Stomach (tissue), 9 donors: ENCODE results near the gene DCLRE1C. TPM values are rescaled to one million over a fixed set of nuclear protein-coding genes. Genes with fewer than 3 reads are reported as not detected.
"Not testable (repeated sequence)": the region's sequence is repeated elsewhere in the genome, so short reads cannot be mapped to it uniquely, and the experiment has no call there.

ENCODE experiments used
- DNase-seq, 2 donors: peaks; one replicate each; pipeline versions ENCODE4 v3.0.0 to v3.0.0-alpha.2; 2013 to 2019
- H3K27ac ChIP-seq, 5 donors: fragments of 200-600 bp in 4 of 5; sonication (generic) in 4 of 5; one replicate each; pipeline ENCODE4 v1.5.1; 2013 to 2019; ENCODE audit warnings: mild to moderate bottlenecking in 1 of 5, moderate library complexity in 1 of 5
- H3K27me3 ChIP-seq, 3 donors: fragments of 200-600 bp; sonication (generic); one replicate each; pipeline ENCODE4 v1.5.1; 2017 to 2019; ENCODE audit warnings: mixed run types in 1 of 3
- H3K36me3 ChIP-seq, 4 donors: fragments of 200-600 bp; sonication (generic); 1 replicate in 3 of 4; 2 replicates in 1 of 4; pipeline ENCODE4 v1.5.1; 2016 to 2019
- H3K4me1 ChIP-seq, 4 donors: fragments of 200-600 bp; sonication (generic); one replicate each; pipeline ENCODE4 v1.5.1; 2016 to 2019
- H3K4me3 ChIP-seq, 4 donors: fragments of 200-600 bp; sonication (generic) in 3 of 4; one replicate each; pipeline ENCODE4 v1.5.1; 2016 to 2019; ENCODE audit warnings: mild to moderate bottlenecking in 1 of 4
- H3K9me3 ChIP-seq, 4 donors: fragments of 200-600 bp; sonication (generic); one replicate each; pipeline ENCODE4 v1.5.1; 2016 to 2019
- EP300 ChIP-seq: sonication (generic); formaldehyde crosslinking; IDR thresholded peaks from one replicate; pipeline ENCODE4 v1.6.1; 2017; ENCODE audit warnings: antibody characterized with exemption
- POLR2A ChIP-seq, 4 donors: fragments of 450-650 bp; IDR thresholded peaks; one replicate each; pipeline ENCODE4 v1.6.1; 2016; ENCODE audit warnings: antibody characterized with exemption in 4 of 4, control low read depth in 2 of 4, mild to moderate bottlenecking in 1 of 4, moderate library complexity in 1 of 4
- POLR2AphosphoS5 ChIP-seq, 3 donors: sonication (generic); formaldehyde crosslinking; IDR thresholded peaks; one replicate each; pipeline ENCODE4 v1.6.1; 2016; ENCODE audit warnings: antibody characterized with exemption in 3 of 3
- WGBS, 5 donors: extraction: QIAGEN DNeasy Blood & Tissue Kit in 3 of 5; methylation state at CpG; one replicate each; pipeline versions ENCODE4 v1.1.5 to v1.1.7; 2013 to 2018; 5-methylcytosine and 5-hydroxymethylcytosine counted together
- intact Hi-C: fragments of 100-400 bp; cut with DNase I; formaldehyde crosslinking; loops from one replicate; pipeline ENCODE4 v1.15.1; 2023; ENCODE audit warnings: low total_unique reads
- polyA plus RNA-seq, 3 donors: library from polyadenylated mRNA; stranded (reverse); fragments of 200-250 nt; gene quantifications; one replicate each; pipeline ENCODE4 v1.2.3, GENCODE V29; 2013
- total RNA-seq, 5 donors: library from RNA; depleted of rRNA; stranded (reverse); fragments of >200 nt; gene quantifications; one replicate each; pipeline versions ENCODE4 v1.1.0 to v1.2.3, GENCODE V29; 2014 to 2016
- TF ChIP-seq, protein P1 (sequence below), 7 experiments: fragments of 450-650 bp in 4 of 7; fragments of 200-600 bp in 3 of 7; sonication (generic) in 3 of 7; IDR thresholded peaks; one replicate each; pipeline ENCODE4 v1.5.1; 2016 to 2019; ENCODE audit warnings: antibody characterized with exemption in 7 of 7, control low read depth in 2 of 7, mild to moderate bottlenecking in 1 of 7
- donor health status: healthy with polysubstance abuse.
- donor health status: Bipolar disorder and iron deficiency.
- donor health status: healthy.

The DCLRE1C gene
- total and polyA plus RNA-seq, 8 donors, result 3.1 to 27.4 (median 7.7) TPM

- DNase-seq, result no peak
- peaks cover 42 to 81% (median 78%) of the 10 kb centered on the region in 4 donors for H3K36me3 ChIP-seq
- no peak overlapping the region for H3K27ac ChIP-seq
- peaks cover 0 to 5% (median 0%) of the 10 kb centered on the region in 4 donors for H3K4me1 ChIP-seq
- H3K9me3 ChIP-seq, result no peaks in the 10 kb centered on the region
- H3K27me3 ChIP-seq, result no peaks in the 10 kb centered on the region
- TF ChIP-seq POLR2A (IDR thresholded peaks at IDR 0.05) (no peak), EP300 (no peak), POLR2AphosphoS5 (IDR thresholded peaks at IDR 0.05) (no peak)
- TF ChIP-seq, protein P1, sequence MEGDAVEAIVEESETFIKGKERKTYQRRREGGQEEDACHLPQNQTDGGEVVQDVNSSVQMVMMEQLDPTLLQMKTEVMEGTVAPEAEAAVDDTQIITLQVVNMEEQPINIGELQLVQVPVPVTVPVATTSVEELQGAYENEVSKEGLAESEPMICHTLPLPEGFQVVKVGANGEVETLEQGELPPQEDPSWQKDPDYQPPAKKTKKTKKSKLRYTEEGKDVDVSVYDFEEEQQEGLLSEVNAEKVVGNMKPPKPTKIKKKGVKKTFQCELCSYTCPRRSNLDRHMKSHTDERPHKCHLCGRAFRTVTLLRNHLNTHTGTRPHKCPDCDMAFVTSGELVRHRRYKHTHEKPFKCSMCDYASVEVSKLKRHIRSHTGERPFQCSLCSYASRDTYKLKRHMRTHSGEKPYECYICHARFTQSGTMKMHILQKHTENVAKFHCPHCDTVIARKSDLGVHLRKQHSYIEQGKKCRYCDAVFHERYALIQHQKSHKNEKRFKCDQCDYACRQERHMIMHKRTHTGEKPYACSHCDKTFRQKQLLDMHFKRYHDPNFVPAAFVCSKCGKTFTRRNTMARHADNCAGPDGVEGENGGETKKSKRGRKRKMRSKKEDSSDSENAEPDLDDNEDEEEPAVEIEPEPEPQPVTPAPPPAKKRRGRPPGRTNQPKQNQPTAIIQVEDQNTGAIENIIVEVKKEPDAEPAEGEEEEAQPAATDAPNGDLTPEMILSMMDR (IDR thresholded peaks at IDR 0.05), result no peak
- H3K4me3 ChIP-seq, result no peak overlapping the region
- intact Hi-C loops, result no loop called here
- WGBS, 5 donors, result 95 to 96% (median 96%) methylated on average over 5 of the region's 5 CpGs
Measured at GRCh38 chr10:14945108-14945507, 8.8 kb downstream of the DCLRE1C start.

DNA sequence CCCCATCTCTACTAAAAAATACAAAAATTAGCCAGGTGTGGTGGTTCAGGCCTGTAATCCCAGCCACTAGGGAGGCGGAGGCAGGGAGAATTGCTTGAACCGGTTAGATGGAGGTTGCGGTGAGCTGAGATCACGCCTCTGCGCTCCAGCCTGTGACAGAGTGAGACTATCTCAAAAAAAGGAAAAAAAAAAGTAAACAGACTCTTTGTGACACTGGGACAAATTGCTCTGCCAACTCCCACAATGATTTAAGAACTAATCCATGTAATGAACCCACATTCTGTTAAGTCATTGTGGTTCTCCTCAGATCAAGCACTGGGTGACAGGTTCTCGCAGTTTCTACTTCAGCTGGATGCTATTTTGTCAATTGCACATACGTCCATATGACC lies 11.0 kb downstream of the DCLRE1C start:
- H3K4me3 ChIP-seq, DNase-seq, H3K27ac ChIP-seq, H3K9me3 ChIP-seq, H3K4me1 ChIP-seq, intact Hi-C loops, H3K27me3 ChIP-seq: not testable (repeated sequence)
- H3K36me3 ChIP-seq, result peaks cover 37 to 87% (median 80%) of the 10 kb centered on the region in 4 donors
- 93 to 96% (median 95%) methylated on average over 6 to 7 of the region's 7 CpGs for WGBS, 5 donors

DNA sequence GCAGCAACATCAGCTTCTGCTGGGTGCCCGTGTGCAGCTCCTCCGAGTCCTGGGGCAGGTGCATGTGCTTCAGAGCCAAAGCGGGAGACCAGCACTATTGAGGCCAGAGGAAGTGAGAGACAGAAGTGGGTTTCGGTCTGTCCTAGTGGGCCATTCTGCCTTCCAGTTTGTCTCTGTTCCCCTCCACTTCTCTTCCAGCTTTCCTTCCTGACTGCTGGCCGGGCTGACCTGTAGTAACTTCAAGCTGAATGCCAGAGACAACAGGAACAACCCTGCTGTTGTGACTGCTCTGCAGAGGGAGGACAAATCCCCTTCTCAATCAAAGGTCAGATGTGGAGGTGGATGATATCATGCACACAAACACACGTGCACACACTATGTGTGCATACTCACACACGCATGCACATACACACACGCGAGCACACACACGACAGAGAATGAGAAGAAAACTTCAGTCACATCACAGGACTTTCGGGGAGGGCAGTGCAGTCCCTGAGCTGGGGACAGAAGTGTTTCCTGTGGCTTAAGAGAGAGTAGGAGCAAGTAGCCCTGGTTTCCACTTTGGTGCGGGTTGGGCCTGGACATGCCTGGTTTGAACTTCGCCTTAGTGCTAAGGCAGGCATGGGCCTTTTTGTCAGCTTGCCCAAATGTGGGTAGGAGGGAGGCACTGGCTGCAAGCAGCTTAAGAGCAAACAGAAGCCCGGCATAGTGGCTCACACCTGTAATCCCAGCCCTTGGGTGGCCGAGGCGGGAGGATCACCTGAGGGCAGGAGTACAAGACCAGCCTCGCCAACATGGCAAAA lies 11.5 kb downstream of the DCLRE1C start:
- H3K27me3 ChIP-seq, intact Hi-C loops, H3K27ac ChIP-seq, H3K4me3 ChIP-seq, DNase-seq, H3K4me1 ChIP-seq, H3K9me3 ChIP-seq: not testable (repeated sequence)
- peaks cover 31 to 83% (median 78%) of the 10 kb centered on the region in 4 donors for H3K36me3 ChIP-seq
- WGBS, 5 donors, result 87 to 92% (median 90%) methylated on average over 13 to 17 of the region's 17 CpGs

DNA sequence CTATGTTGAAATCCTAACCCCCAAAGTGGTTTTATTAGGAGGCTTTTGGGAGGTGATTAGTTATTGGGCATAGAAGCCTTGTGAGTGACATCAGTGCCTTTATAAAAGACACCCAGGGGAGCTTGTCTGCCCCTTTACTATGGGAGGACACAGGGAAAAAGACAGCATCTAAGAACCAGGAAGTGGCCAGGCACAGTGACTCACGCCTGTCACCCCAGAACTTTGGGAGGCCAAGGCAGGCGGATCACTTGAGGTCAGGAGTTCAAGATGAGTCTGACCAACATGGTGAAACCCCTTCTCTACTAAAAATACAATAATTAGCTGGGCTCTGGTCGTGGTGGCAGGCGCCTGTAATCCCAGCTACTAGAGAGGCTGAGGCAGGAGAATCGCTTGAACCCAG lies 14.9 kb downstream of the DCLRE1C start:
- intact Hi-C loops, H3K4me1 ChIP-seq, H3K27ac ChIP-seq, DNase-seq, H3K4me3 ChIP-seq, H3K27me3 ChIP-seq, H3K9me3 ChIP-seq: not testable (repeated sequence)
- 81 to 88% (median 84%) methylated on average over 4 of the region's 5 CpGs for WGBS, 5 donors
- peaks cover 36 to 81% (median 74%) of the 10 kb centered on the region in 4 donors for H3K36me3 ChIP-seq

- intact Hi-C loops, result no loop called here
- TF ChIP-seq, protein P1 (IDR thresholded peaks at IDR 0.05), result no peak
- TF ChIP-seq EP300 (no peak), POLR2AphosphoS5 (IDR thresholded peaks at IDR 0.05) (no peak), POLR2A (IDR thresholded peaks at IDR 0.05) (no peak)
- whole genome bisulfite sequencing, 5 donors, result 84 to 96% (median 95%) methylated on average over 2 of the region's 2 CpGs
- Histone ChIP-seq H3K9me3 (no peaks in the 10 kb centered on the region), H3K27ac (no peak overlapping the region), H3K27me3 (no peaks in the 10 kb centered on the region), H3K4me3 (no peak overlapping the region), H3K36me3 (peaks cover 34 to 82% (median 74%) of the 10 kb centered on the region in 4 donors), H3K4me1 (no peaks in the 10 kb centered on the region)
- DNase-seq, result no peak
Measured at GRCh38 chr10:14936584-14936983, 17.3 kb downstream of the DCLRE1C start.

GRCh38 chr10:14930610-14931009 lies 23.3 kb downstream of the DCLRE1C start:
- peaks cover 47 to 100% (median 100%) of the 10 kb centered on the region in 4 donors for H3K36me3 ChIP-seq
- 92 to 95% (median 94%) methylated on average over 10 of the region's 10 CpGs for WGBS, 5 donors
- no peaks in the 10 kb centered on the region for H3K27me3 ChIP-seq
- H3K4me3 ChIP-seq, result no peak overlapping the region
- no peak for DNase-seq
- no peaks in the 10 kb centered on the region for H3K4me1 ChIP-seq
- intact Hi-C loops, result no loop called here
- H3K27ac ChIP-seq, result no peak overlapping the region
- no peaks in the 10 kb centered on the region for H3K9me3 ChIP-seq
- no peak for TF ChIP-seq POLR2A (IDR thresholded peaks at IDR 0.05)
- TF ChIP-seq EP300, result no peak
- TF ChIP-seq POLR2AphosphoS5 (IDR thresholded peaks at IDR 0.05), result no peak
- TF ChIP-seq, protein P1 (IDR thresholded peaks at IDR 0.05), result no peak
